SK-N-SH (cell line): ENCODE measurements around the gene LINGO3. TPM values are rescaled to one million over a fixed set of nuclear protein-coding genes. Genes with fewer than 3 reads are reported as not detected.

Source experiments
- CTCF ChIA-PET: fragments of 300-600, 350-600 bp; formaldehyde crosslinking; extraction: SDS; loops from one replicate; lab custom pipeline; 2021; lab: Yijun Ruan, JAX
- POLR2A ChIA-PET: fragments of 350-600 bp; sonication (Branson Sonifier 250); formaldehyde crosslinking; extraction: SDS; loops from one replicate; lab custom pipeline; 2020; ENCODE audit warnings: antibody characterized with exemption, inconsistent platforms; lab: Yijun Ruan, JAX
- DNase-seq: peaks from one replicate; pipeline ENCODE4 v3.0.0; 2012
- H2AFZ ChIP-seq: fragments of 200-600 bp; sonication (generic); 2 replicates; pipeline ENCODE4 v1.8.1; 2016; ENCODE audit warnings: antibody characterized with exemption, mild to moderate bottlenecking, low read depth
- H3F3A ChIP-seq: fragments of 200-600 bp; sonication (generic); replicated peaks from 2 replicates; pipeline ENCODE3; 2016; ENCODE audit warnings: antibody characterized with exemption, mild to moderate bottlenecking; ENCODE audit not compliant: insufficient read depth
- H3K27ac ChIP-seq, 2 experiments: fragments of 200-500 bp in 1 of 2; fragments of 200-600 bp in 1 of 2; sonication (Bioruptor generic) in 1 of 2; sonication (generic), shearing (Covaris generic) in 1 of 2; 2 replicates each; pipeline versions ENCODE4 v1.5.1 to v1.6.1; 2014 to 2016; ENCODE audit warnings: low read depth in 2 of 2, inconsistent platforms in 1 of 2, low read length in 1 of 2, mild to moderate bottlenecking in 1 of 2, mixed read lengths in 1 of 2
- H3K27me3 ChIP-seq: fragments of 200-600 bp; sonication (generic), shearing (Covaris generic); 2 replicates; pipeline ENCODE4 v1.6.1; 2016; ENCODE audit warnings: mixed run types; ENCODE audit not compliant: insufficient read depth
- H3K36me3 ChIP-seq, 2 experiments: fragments of 200-500 bp in 1 of 2; fragments of 200-600 bp in 1 of 2; sonication (Bioruptor generic) in 1 of 2; sonication (generic) in 1 of 2; replicated peaks in 1 of 2; 2 replicates each; pipeline versions ENCODE3 to v1.5.1; 2014 to 2016; ENCODE audit warnings: low read length in 1 of 2, mild to moderate bottlenecking in 1 of 2; ENCODE audit not compliant: insufficient read depth in 2 of 2, control insufficient read depth in 1 of 2
- H3K4me1 ChIP-seq, 2 experiments: fragments of 200-500 bp in 1 of 2; fragments of 200-600 bp in 1 of 2; sonication (Bioruptor generic) in 1 of 2; sonication (generic), shearing (Covaris generic) in 1 of 2; 2 replicates each; pipeline versions ENCODE4 v1.5.1 to v1.6.1; 2014 to 2016; ENCODE audit warnings: low read depth in 1 of 2, low read length in 1 of 2, mixed run types in 1 of 2; ENCODE audit not compliant: insufficient read depth in 2 of 2, control insufficient read depth in 1 of 2
- H3K4me2 ChIP-seq: fragments of 200-600 bp; sonication (generic), shearing (Covaris generic); 2 replicates; pipeline ENCODE4 v1.6.1; 2017; ENCODE audit warnings: mixed run types
- H3K4me3 ChIP-seq, 2 experiments: fragments of 200-500 bp in 1 of 2; fragments of 200-600 bp in 1 of 2; sonication (Bioruptor generic) in 1 of 2; sonication (generic), shearing (Covaris generic) in 1 of 2; 2 replicates each; pipeline versions ENCODE4 v1.5.1 to v1.8.1; 2014 to 2016; ENCODE audit warnings: low read depth in 2 of 2, inconsistent platforms in 1 of 2, low read length in 1 of 2, mild to moderate bottlenecking in 1 of 2, mixed read lengths in 1 of 2, moderate library complexity in 1 of 2
- H3K79me2 ChIP-seq: fragments of 200-600 bp; sonication (generic); 2 replicates; pipeline ENCODE4 v1.8.1; 2017; ENCODE audit warnings: mild to moderate bottlenecking; ENCODE audit not compliant: insufficient read depth
- H3K9ac ChIP-seq: fragments of 200-600 bp; sonication (generic); 2 replicates; pipeline ENCODE4 v1.6.1; 2017; ENCODE audit warnings: mixed run types
- H3K9me2 ChIP-seq: fragments of 200-600 bp; sonication (generic); 2 replicates; pipeline ENCODE4 v1.6.1; 2017; ENCODE audit warnings: mixed run types
- H3K9me3 ChIP-seq: fragments of 200-600 bp; sonication (generic); 2 replicates; pipeline ENCODE4 v1.6.1; 2017; ENCODE audit warnings: mixed run types, mild to moderate bottlenecking, moderate library complexity
- H4K20me1 ChIP-seq: fragments of 200-600 bp; sonication (generic); 2 replicates; pipeline ENCODE4 v1.6.1; 2017; ENCODE audit warnings: mild to moderate bottlenecking, mixed run types; ENCODE audit not compliant: insufficient read depth
- CHD2 ChIP-seq: fragments of 150-350 bp; IDR thresholded peaks from 2 replicates; pipeline ENCODE4 v1.6.1; 2018; ENCODE audit warnings: low read length; ENCODE audit not compliant: partially characterized antibody
- FOSL2 ChIP-seq: IDR thresholded peaks from 2 replicates; pipeline ENCODE4 v1.4.0; 2012; ENCODE audit warnings: low read depth, mild to moderate bottlenecking, moderate library complexity, borderline replicate concordance
- GABPA ChIP-seq: IDR thresholded peaks from 2 replicates; pipeline ENCODE4 v1.4.0; 2012; ENCODE audit warnings: low read depth, mild to moderate bottlenecking
- GATA2 ChIP-seq: sonication (generic); formaldehyde crosslinking; IDR thresholded peaks from 2 replicates; pipeline ENCODE4 v1.5.0; 2020; ENCODE audit warnings: mild to moderate bottlenecking, missing genetic modification reagents
- MEF2A ChIP-seq: IDR thresholded peaks from 2 replicates; pipeline ENCODE4 v1.4.0; 2012; ENCODE audit warnings: low read depth, borderline replicate concordance
- NFIC ChIP-seq: IDR thresholded peaks from 2 replicates; pipeline ENCODE4 v1.4.0; 2012; ENCODE audit warnings: borderline replicate concordance
- NRF1 ChIP-seq: IDR thresholded peaks from 2 replicates; pipeline ENCODE4 v1.6.1; 2012; ENCODE audit warnings: low read depth, mild to moderate bottlenecking, low read length
- RCOR1 ChIP-seq: fragments of 150-350 bp; IDR thresholded peaks from 2 replicates; pipeline ENCODE4 v1.6.1; 2017; ENCODE audit warnings: antibody characterized with exemption, low read length
- RFX5 ChIP-seq: IDR thresholded peaks from 2 replicates; pipeline ENCODE4 v1.6.1; 2012; ENCODE audit warnings: mild to moderate bottlenecking, improper control_type of control experiment, low read length
- RXRA ChIP-seq: IDR thresholded peaks from 2 replicates; pipeline ENCODE4 v1.4.0; 2012; ENCODE audit warnings: low read depth, mild to moderate bottlenecking, borderline replicate concordance
- SMC3 ChIP-seq: IDR thresholded peaks from 2 replicates; pipeline ENCODE4 v1.6.1; 2012; ENCODE audit warnings: low read depth, low read length, improper control_type of control experiment
- TAF1 ChIP-seq: IDR thresholded peaks from 2 replicates; pipeline ENCODE4 v1.6.1; 2012; ENCODE audit warnings: low read depth, mild to moderate bottlenecking, low read length, moderate library complexity, borderline replicate concordance
- TCF12 ChIP-seq: IDR thresholded peaks from 2 replicates; pipeline ENCODE4 v1.4.0; 2012
- WGBS: methylation state at CpG from one replicate; pipeline ENCODE4 v1.1.6; 2017; ENCODE audit warnings: low lambda C conversion rate; 5-methylcytosine and 5-hydroxymethylcytosine counted together
- polyA plus RNA-seq, 3 experiments: library from polyadenylated mRNA; depleted of rRNA; stranded (reverse); fragments of >200 nt; gene quantifications; 2 replicates each; pipeline ENCODE4 v1.2.3, GENCODE V29; 2012
- TF ChIP-seq, protein P1 (sequence below): IDR thresholded peaks from 2 replicates; pipeline ENCODE4 v1.4.0; 2012; ENCODE audit warnings: low read depth, borderline replicate concordance
- TF ChIP-seq, protein P2 (sequence below): IDR thresholded peaks from 2 replicates; pipeline ENCODE4 v1.4.0; 2012; ENCODE audit warnings: low read depth, borderline replicate concordance
- TF ChIP-seq, protein P3 (sequence below): IDR thresholded peaks from 2 replicates; pipeline ENCODE4; 2012
- TF ChIP-seq, protein P4 (sequence below): fragments of 150-350 bp; IDR thresholded peaks from 2 replicates; pipeline ENCODE4 v1.6.1; 2016; ENCODE audit warnings: mild to moderate bottlenecking, low read depth, low read length

The LINGO3 gene
- polyA plus RNA-seq, 1 of the 3 experiments (the other 2 are of a cell fraction), result not detected

DNA sequence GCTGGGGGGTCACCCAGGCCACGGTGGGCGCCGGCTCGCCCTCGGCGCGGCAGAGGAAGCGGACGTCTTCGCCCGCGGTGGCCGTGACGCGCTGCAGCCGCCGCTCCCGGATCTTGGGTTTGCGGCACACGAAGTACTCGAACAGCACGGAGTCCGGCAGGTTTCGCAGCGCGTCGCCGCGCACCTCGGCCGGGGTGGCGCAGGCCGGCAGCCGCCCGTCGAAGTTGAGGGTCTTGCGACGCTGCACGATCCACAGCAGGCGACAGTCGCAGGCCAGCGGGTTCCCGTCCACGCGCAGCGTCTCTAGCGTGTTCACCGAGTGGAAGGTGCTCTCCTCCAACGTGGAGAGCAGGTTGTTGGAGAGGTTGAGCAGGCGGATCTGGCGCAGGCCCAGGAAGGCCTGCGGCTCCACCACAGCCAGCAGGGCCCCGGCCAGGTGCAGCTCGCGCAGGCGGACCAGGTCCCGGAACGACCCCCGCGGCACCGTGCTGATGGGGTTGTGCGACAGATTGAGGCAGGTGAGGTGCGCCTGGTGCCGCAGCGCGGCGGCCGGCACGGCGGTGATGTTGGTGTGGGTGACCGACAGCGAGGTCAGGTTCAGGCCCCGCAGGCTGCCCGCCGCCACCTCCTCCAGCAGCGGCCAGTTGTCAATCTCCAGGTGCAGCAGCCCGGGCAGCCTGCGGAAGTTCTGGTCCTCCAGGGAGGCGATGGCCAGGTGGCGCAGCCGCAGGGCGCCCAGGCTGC is 17.3 kb downstream of the LINGO3 start:
- WGBS, result 13% methylated on average over 10 of the region's 82 CpGs
- peaks cover 4 to 22% of the 10 kb centered on the region in 2 experiments; a peak in 1 of 4 replicates for H3K4me1 ChIP-seq
- DNase-seq, result no peak
- H3F3A ChIP-seq, result peaks cover 24% of the 10 kb centered on the region
- H3K9me2 ChIP-seq, result no peaks in the 10 kb centered on the region
- peak overlapping the region; percentile 66; the same call in 1 of the 2 replicates for H3K4me2 ChIP-seq
- CTCF ChIA-PET, result interaction anchor here (0.6 to 3.3 kb wide), 10 partner anchors 8 to 314 kb away, joined by 3 to 21 read pairs (median 6); partner anchors contain the start of gene LINGO3
- H3K9me3 ChIP-seq, result no peaks in the 10 kb centered on the region
- TF ChIP-seq, protein P1, sequence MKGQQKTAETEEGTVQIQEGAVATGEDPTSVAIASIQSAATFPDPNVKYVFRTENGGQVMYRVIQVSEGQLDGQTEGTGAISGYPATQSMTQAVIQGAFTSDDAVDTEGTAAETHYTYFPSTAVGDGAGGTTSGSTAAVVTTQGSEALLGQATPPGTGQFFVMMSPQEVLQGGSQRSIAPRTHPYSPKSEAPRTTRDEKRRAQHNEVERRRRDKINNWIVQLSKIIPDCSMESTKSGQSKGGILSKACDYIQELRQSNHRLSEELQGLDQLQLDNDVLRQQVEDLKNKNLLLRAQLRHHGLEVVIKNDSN, result no peak
- no peak for TF ChIP-seq TCF12
- TF ChIP-seq GATA2 (CRISPR knock-in tag), result no peak
- TF ChIP-seq, protein P2, sequence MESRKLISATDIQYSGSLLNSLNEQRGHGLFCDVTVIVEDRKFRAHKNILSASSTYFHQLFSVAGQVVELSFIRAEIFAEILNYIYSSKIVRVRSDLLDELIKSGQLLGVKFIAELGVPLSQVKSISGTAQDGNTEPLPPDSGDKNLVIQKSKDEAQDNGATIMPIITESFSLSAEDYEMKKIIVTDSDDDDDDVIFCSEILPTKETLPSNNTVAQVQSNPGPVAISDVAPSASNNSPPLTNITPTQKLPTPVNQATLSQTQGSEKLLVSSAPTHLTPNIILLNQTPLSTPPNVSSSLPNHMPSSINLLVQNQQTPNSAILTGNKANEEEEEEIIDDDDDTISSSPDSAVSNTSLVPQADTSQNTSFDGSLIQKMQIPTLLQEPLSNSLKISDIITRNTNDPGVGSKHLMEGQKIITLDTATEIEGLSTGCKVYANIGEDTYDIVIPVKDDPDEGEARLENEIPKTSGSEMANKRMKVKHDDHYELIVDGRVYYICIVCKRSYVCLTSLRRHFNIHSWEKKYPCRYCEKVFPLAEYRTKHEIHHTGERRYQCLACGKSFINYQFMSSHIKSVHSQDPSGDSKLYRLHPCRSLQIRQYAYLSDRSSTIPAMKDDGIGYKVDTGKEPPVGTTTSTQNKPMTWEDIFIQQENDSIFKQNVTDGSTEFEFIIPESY, result no peak
- no peak for TF ChIP-seq CHD2
- TF ChIP-seq NFIC, result no peak
- TF ChIP-seq, protein P3, sequence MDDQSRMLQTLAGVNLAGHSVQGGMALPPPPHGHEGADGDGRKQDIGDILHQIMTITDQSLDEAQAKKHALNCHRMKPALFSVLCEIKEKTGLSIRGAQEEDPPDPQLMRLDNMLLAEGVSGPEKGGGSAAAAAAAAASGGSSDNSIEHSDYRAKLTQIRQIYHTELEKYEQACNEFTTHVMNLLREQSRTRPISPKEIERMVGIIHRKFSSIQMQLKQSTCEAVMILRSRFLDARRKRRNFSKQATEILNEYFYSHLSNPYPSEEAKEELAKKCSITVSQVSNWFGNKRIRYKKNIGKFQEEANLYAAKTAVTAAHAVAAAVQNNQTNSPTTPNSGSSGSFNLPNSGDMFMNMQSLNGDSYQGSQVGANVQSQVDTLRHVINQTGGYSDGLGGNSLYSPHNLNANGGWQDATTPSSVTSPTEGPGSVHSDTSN, result no peak
- no peak for TF ChIP-seq TAF1
- TF ChIP-seq, all 33 proteins: peak for 0
- H4K20me1 ChIP-seq, result peaks cover 16% of the 10 kb centered on the region; the same call in 1 of the 2 replicates
- H2AFZ ChIP-seq, result no peak overlapping the region
- H3K27ac ChIP-seq, result no peak overlapping the region
- peaks cover 37% of the 10 kb centered on the region for H3K27me3 ChIP-seq
- POLR2A ChIA-PET, result interaction anchor here (0.8 to 1.0 kb wide), 3 partner anchors 9 to 21 kb away, joined by 3 to 4 read pairs (median 3); partner anchors contain the start of gene PEAK3
- no peaks in the 10 kb centered on the region for H3K36me3 ChIP-seq
- no peaks in the 10 kb centered on the region for H3K79me2 ChIP-seq
- H3K9ac ChIP-seq, result no peak overlapping the region
- H3K4me3 ChIP-seq, result no peak overlapping the region

DNA sequence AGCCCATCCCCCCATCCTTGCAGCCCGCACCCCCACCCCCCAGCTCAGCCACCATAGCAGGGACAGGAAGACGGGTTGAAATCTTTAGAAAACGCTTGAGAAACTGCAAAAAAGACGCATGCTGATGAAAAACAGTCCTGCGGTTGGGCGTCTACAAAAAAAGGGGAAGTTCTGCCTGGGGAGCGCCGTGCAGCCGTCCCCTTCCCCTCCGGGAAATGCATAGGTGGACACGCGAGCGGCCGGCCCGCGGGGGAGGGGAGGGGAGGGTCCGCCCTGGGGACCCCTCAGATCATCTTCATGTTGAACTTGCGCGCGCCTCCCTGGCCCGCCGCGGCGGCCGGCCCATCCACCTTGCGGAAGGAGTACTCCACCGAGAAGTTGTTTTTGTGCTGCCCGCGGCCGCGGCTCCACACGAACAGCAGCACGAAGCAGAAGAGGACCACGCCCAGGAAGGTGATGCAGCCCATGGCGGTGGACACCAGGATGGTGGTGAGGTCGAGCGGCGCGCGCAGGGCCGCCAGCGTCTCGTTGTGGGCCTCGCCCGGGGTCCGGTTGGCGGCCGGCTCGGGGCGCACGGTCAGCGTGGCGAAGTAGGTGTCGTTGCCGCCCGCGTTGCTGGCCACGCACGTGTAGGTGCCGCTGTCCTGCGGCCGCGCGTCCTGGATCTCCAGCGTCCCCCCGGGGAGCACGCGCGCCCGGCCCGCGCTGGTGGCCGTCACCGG is 18.1 kb downstream of the LINGO3 start:
- H3K27me3 ChIP-seq, result peaks cover 37% of the 10 kb centered on the region
- peak overlapping the region; percentile 66; the same call in 1 of the 2 replicates for H3K4me2 ChIP-seq
- H3K27ac ChIP-seq, result no peak overlapping the region
- H3K4me3 ChIP-seq, result no peak overlapping the region
- no peaks in the 10 kb centered on the region for H3K79me2 ChIP-seq
- ChIA-PET CTCF (interaction anchor here (1.3 to 3.3 kb wide), 6 partner anchors 12 to 37 kb away, joined by 3 to 33 read pairs (median 14); no protein-coding TSS in a partner anchor), POLR2A (interaction anchor here (1.6 kb wide), 1 partner anchor 19 kb away, joined by 3 read pairs; no protein-coding TSS in a partner anchor)
- H3K9ac ChIP-seq, result no peak overlapping the region
- H3F3A ChIP-seq, result peaks cover 17% of the 10 kb centered on the region
- peaks cover under 1 to 16% of the 10 kb centered on the region in 2 experiments; a peak in 1 of 4 replicates for H3K4me1 ChIP-seq
- no peak for DNase-seq
- WGBS, result 3% methylated on average over 26 of the region's 74 CpGs
- H3K9me3 ChIP-seq, result no peaks in the 10 kb centered on the region
- H3K9me2 ChIP-seq, result no peaks in the 10 kb centered on the region
- peaks cover 16% of the 10 kb centered on the region; the same call in 1 of the 2 replicates for H4K20me1 ChIP-seq
- no peaks in the 10 kb centered on the region for H3K36me3 ChIP-seq
- no peak overlapping the region for H2AFZ ChIP-seq
- TF ChIP-seq RXRA, result no peak
- no peak for TF ChIP-seq RCOR1
- no peak for TF ChIP-seq GATA2 (CRISPR knock-in tag)
- TF ChIP-seq TCF12, result no peak
- TF ChIP-seq, protein P2, result no peak
- no peak for TF ChIP-seq GABPA
- TF ChIP-seq SMC3, result no peak
- no peak for TF ChIP-seq NFIC
- TF ChIP-seq NRF1, result no peak
- TF ChIP-seq RFX5, result no peak
- TF ChIP-seq, protein P4, sequence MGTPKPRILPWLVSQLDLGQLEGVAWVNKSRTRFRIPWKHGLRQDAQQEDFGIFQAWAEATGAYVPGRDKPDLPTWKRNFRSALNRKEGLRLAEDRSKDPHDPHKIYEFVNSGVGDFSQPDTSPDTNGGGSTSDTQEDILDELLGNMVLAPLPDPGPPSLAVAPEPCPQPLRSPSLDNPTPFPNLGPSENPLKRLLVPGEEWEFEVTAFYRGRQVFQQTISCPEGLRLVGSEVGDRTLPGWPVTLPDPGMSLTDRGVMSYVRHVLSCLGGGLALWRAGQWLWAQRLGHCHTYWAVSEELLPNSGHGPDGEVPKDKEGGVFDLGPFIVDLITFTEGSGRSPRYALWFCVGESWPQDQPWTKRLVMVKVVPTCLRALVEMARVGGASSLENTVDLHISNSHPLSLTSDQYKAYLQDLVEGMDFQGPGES, result no peak
- TF ChIP-seq FOSL2, result no peak
- no peak for TF ChIP-seq MEF2A
